ENCODE data around the gene SMOC2.

The SMOC2 gene

DNA sequence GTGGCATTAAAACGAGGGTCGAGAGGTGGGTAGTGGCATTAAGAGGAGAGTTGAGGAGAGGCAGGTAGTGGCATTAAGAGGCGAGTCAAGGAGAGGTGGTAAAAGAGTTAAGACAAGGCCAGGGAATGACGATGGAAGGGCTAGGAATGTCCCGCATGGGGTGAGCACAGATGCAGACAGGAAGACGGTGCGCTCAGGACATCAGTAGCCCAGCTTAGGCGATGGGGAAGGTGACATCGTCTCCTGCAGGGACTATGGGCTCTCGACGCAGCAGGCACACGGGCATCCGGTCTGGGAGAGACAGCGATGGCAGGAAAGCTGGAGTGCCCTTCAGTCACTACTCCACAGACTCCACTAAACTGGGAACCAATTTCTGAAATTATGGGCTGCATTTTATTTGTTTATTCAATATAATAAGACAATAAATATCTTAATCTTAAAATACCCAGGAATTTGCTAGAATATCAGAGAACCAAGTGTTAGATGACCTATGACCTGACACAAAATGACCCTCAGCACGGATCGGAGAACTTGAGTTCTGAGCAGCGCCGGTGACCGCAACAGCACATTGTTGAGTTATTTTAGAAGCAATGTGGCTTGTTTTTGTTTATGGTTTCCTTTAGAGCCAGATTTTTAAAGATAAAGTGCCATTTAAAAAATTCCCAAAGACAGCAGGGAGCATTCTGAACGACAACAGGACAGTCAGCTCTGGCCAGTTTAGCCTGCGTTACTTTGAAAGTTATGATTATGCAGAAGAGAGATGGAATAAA is 177.7 kb downstream of the SMOC2 start:
- in situ Hi-C loops (cut with HindIII; ENCODE audit: low sequenced_read_pairs): no loop called here

DNA sequence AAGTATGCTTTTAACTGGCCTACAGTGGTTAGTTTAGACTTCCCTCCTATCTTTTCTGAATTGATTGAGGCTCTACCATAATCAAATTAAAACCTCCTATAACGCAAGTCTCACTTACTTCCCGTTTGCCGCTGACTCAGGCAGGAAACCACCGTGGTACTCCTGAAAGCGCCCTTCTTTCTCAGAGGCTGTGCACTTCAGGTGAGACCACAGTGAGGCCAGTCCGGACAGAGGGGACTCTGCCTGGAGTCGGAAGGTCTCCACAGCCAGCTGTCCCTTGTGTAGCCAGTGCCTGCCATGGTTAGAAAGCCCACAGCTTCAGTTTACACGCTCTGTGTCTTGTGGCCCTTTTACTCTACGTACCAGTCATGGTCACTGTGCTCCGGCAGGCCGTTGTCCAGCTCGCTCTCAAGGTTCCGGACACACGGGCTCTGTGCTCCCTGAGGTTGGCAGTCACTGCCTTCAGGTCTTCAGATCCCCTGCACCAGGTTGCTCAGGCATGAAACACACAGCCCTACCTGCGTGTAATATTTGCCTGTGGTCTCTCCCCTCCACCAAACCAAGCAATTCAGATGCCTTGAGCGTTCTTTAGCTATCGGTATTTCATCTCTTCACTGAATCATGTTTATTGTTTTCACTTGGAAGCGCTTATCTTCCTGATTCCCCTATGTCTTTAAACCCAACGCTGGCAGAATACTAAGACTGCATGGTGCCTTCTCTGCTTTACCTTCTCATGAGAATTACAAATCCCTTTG is 178.8 kb downstream of the SMOC2 start:
- in situ Hi-C loops (cut with HindIII; ENCODE audit: low sequenced_read_pairs): no loop called here

DNA sequence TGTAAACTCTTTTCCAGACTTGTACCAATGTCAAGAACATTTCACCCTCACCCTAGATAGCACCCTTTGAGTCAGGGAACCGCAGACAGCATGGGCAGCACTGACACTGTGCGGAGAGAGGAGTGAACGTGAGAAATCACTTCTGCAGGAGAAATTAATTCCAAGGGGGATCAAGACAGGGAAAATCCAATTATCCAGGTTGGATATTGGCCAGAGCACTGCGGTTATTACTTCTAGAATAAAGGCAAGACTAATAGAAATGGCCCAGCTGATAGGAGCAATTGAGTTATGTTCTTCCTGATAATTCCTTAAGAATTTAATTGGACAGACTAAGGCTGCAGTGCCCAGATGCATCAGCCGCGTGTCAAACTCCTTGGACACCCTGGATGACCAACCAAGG is 179.6 kb downstream of the SMOC2 start:
- in situ Hi-C loops (cut with HindIII; ENCODE audit: low sequenced_read_pairs): no loop called here

DNA sequence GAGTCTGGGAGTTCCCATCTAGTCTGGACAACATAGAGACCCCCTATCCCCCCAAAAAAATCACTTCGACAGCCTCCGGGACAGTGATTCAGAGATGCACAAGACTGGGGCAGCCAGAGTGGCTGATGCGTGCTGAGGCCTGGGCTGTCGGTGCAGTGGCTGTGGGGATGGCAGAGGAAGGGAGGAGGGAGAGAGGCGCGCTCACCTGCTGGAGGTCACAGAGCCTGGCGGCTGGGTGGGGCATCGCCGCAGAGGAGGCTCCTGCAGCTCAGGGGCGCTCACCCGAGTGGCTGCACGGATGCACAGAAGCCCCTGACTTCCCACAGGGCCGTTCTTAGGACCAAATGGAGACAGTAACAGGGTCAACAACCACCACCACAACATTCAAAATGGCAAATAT is 182.8 kb downstream of the SMOC2 start:
- in situ Hi-C loops (cut with HindIII; ENCODE audit: low sequenced_read_pairs): no loop called here

DNA sequence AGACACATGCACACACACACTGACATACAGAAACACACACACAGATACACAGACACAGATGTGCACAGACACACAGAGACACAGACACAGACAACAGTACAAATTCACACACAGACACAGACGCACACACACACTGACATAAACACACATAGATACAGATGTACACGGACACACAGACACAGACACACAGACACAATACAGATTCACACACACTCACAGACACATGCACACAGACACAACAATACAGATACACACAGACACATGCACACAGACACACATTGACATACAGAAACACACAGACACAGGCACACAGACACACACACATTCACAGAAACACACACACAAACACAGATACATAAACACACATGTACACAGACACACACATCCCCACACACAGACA is 183.6 kb downstream of the SMOC2 start:
- in situ Hi-C loops (cut with HindIII; ENCODE audit: low sequenced_read_pairs): no loop called here

DNA sequence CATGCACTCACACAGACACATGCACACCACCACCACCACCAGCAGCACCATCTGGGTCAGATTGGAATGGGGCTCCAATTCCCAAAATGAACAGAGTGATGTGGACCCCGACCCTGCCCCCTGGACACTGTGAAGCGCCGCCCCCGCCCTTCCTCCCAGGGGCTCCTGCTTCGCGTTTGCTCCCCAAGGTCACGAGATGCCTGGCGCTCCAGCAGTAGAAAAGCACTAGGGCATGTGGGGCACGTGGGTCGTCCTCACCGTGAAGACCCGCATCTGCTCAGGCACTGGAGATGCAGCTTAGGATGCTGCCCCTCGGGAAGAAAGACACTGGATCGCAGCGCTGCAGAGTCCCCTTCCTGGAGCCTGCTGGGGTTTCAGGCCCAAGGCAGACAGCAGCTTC is 184.0 kb downstream of the SMOC2 start:
- in situ Hi-C loops (cut with HindIII; ENCODE audit: low sequenced_read_pairs): no loop called here

DNA sequence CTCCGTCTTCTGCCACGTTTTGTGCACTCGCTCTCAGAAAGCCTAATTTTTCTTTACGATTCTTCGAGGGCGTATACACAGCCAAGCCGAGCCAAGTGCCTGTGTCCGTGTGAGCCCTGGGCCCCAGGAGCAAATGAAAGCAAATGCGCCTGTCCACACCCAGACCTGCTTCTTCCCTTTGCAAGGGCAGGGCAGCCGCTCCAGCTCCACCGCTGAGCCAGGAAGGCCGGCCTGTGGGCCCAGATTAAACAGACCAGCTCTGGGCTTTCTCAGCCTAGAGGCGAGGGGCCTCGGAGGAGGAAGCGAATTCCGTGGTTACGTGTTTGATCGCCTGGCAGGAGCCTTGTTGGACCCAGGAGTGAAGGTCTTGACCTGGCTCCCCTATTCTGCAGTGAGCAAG is 184.6 kb downstream of the SMOC2 start:
- in situ Hi-C loops (cut with HindIII; ENCODE audit: low sequenced_read_pairs): no loop called here

DNA sequence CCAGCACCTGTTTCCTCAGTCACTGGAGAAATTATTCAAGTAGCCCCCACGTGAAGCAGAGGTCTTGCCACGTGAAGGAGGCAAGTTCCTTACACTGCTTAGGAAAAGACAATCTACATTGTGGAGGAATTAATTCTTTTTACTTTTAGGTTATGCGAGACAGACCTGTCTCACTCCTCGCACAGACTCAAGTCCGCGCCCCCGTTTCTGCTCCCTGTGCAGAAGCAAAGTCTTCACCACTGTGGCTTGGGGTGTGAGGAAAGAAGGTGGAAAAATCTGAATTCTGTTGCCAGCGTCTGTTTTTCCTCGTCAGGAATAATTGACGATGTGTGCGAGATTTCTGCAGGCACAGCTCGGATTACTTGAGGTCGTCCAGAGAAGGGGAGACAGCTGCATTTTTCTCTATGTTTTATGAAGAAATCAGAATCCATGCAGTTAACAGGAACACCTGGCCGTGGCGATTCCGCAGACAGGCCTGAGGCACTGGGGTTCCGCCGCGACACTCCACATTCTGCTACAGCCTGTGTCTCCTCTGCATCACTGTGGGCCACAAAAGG is 185.1 kb downstream of the SMOC2 start:
- in situ Hi-C loops (cut with HindIII; ENCODE audit: low sequenced_read_pairs): no loop called here

DNA sequence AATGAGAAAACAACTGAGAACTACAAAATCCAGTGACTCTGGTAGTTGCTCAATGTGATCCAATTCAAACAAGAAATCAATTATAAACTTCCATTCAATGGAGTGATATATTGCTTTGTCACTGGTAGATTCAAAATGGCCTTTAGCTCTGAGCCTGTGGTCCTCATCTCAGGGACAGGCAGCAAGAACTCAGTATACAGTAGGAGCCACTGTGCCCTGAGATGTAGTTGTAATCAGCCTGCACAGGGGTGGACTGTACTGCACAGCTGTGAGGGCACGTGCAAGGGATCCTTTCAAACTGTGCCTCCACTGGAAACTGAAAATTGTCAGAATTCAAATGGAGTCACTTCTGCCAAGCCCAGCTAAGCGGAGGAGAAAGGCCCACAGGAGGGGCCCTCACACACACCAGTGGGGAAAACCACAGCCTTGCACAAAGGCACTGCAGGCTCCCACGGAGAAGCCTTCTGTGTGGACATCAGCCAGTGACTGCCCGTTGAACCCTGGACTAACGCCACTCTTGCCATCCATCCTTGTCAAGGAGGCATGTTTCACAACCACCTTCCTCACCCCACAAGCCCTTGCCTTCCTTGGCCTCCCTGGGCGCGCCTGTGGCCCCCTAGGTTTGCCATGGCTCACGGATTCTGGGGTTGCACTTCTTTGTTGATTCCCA is 186.7 kb downstream of the SMOC2 start:
- in situ Hi-C loops (cut with HindIII; ENCODE audit: low sequenced_read_pairs): no loop called here

DNA sequence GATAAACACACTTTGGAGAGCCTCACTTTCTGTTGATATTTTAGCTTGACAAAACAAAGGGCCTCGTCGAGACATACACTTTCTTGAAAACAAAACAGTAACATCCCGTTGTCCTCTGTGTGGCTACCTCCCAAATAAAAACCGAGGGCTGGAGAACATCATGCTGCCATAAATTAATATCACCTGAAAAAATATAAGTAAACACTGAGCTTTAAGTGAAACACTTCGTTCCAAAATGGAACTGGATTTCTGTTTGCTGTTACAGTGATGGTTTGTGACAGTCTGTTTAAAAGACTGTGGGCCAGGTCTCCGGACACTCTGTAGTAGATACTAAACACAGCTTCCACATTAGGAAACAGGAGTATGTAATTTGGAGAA is 187.2 kb downstream of the SMOC2 start:
- in situ Hi-C loops (cut with HindIII; ENCODE audit: low sequenced_read_pairs): no loop called here

DNA sequence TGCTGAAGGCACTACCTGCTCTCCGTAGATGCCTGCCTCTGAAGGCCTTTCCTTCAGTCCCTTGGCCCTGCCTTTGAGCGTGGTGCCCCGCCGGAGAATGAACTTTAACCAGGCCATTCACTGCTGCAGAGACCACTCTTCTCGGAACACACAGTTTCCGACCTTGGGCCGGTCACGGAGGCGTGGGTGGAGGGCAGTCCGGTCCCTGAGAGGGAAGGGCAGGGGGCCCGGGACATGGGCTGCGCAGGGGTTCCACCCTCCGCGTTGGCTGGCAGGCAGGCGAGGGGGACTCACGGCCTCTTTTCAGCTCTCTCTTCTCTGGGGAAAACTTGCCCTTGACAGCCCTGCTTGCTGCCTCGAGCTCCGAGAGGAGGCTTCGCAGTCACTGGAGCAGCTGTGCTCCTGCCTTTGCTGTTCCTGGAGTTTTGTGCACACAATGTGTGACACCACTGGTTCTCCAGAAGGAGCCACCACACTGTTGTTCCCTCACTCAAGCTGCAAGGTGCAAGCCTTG is 187.8 kb downstream of the SMOC2 start:
- in situ Hi-C loops (cut with HindIII; ENCODE audit: low sequenced_read_pairs): no loop called here

DNA sequence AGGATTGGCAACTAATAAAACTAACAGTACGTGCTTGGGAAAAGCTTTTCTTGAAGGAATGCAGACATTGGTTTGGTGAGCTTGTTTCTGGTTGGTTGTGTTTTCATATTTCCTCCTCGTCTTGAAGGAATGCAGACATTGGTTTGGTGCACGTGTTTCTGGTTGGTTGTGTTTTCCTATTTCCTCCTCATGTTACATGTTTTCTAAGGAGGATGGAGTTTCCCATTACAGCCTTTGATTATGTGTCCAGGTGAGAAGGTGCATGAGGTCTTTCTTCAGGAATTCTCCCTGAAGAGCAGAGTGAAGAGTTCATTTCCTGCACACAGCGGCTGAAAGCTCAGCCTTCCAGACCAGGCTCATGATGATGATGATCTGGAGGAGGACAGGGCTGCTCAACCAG is 190.6 kb downstream of the SMOC2 start:
- in situ Hi-C loops (cut with HindIII; ENCODE audit: low sequenced_read_pairs): loop anchor here (5.0 kb wide), 1 partner anchor 34 kb away; no protein-coding TSS in a partner anchor

DNA sequence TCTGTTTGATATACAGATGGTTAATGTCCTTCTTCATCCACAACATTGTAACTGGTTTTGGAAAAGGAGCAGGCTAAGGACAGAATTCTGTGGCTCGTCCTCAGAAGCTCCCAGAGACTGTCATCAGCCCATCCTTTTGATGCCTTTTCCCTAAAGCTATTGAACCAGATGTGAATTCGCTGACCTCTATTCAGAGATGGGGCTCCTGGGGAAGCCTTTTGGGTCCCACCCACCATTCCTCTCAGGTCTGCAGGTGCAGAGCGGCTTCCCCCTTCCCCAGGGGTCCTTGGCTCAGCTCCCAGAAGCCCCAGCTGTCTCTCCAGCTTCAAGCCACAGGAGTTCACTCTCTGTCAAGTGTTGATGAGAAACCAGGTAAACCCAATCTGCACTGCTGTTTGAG is 191.7 kb downstream of the SMOC2 start:
- in situ Hi-C loops (cut with HindIII; ENCODE audit: low sequenced_read_pairs): loop anchor here (5.0 kb wide), 1 partner anchor 35 kb away; no protein-coding TSS in a partner anchor

DNA sequence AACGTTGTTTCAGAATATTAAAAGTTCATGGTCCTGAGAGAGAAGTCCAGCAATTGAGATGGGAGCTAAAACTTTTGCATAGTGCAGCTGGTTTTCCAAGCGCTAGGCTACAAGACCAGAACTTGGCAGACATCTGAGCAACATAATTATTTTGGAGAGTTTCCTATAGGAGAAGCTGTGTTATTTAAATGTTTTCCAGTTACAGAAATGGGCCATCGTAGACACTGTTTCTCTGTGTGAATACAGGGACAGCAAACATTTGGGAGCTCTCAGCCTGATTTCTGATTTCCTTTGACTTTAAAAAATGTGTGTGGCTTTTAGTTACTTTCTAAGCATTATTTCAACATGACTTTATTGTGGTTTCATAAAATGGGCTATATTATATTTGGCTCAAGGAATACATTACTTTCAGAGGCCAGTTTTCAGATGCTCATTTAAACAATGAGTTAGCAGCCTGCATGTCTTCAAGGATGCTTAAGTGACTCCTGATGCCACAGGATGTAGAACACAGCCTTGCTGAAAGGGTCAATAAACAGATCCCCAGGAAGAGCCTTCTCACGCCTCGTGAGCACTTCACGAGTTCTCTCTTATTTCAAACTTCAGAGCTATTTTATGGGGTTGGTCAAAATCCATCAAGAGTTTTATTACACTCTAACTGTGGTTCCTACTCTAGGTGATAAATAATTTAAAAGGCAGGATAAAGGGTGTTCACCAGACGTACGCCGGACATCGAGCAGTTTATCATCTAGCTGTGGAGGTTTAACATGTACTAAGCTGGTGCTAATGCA is 193.8 kb downstream of the SMOC2 start:
- in situ Hi-C loops (cut with HindIII; ENCODE audit: low sequenced_read_pairs): loop anchor here (5.0 kb wide), 1 partner anchor 37 kb away; no protein-coding TSS in a partner anchor

DNA sequence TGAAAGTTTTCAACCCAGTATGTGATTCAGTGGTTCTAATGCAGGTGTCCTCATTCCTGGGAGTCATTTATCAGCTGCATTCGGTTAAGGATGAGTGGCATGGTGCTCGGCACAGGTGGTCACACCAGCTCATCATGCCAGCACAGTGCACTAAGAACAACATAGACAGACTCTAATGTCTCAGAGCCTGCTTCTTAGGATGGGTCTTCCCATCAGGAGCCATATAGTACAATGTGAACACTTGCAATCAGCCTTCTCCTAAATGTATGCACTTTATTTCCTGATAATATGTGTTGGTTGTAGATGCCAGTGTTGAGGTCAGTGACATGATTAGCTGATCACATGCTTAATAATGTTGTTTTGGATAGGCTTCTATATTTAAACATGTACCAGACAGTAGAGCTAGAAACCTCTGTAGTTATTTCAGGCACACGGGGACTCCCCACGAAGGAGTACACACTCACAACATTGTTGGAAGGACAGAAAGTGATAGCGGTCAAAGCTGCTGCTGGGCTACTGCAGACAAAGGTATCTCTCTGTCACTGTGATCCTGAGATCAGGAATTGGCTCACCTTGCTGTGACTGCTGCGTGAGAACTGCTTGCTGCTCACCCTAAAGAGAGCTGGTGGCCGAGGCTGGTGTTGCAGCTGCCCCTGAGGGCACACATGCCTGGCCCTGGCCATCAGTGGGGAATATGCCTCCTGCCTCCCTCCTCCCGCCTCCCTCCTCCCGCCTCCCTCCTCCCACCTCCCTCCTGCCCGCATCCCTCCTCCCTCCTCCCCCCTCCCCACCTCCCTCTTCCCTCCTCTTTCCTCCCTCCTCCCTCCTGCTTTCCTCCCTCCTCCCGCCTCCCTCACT is 195.4 kb downstream of the SMOC2 start:
- in situ Hi-C loops (cut with HindIII; ENCODE audit: low sequenced_read_pairs): no loop called here

DNA sequence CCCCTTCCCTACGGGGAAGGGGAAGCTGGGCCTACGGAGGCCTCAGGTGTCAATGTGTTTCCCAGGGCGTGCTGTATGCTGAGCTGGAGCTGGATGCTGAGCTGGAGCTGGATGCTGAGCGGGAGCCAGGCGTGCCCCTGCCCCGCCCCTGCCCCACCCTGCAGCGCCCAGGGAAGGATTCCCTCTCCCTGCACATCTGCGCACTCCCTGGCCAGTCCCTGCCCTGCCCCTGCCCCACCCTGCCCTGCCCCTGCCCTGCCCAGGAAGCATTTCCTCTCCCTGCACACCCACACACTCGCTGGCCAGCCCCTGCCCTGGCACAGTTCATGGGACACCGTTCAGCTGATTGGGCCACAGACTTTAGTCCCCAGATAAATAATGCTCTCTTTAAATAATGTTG is 196.8 kb downstream of the SMOC2 start:
- in situ Hi-C loops (cut with HindIII; ENCODE audit: low sequenced_read_pairs): no loop called here

DNA sequence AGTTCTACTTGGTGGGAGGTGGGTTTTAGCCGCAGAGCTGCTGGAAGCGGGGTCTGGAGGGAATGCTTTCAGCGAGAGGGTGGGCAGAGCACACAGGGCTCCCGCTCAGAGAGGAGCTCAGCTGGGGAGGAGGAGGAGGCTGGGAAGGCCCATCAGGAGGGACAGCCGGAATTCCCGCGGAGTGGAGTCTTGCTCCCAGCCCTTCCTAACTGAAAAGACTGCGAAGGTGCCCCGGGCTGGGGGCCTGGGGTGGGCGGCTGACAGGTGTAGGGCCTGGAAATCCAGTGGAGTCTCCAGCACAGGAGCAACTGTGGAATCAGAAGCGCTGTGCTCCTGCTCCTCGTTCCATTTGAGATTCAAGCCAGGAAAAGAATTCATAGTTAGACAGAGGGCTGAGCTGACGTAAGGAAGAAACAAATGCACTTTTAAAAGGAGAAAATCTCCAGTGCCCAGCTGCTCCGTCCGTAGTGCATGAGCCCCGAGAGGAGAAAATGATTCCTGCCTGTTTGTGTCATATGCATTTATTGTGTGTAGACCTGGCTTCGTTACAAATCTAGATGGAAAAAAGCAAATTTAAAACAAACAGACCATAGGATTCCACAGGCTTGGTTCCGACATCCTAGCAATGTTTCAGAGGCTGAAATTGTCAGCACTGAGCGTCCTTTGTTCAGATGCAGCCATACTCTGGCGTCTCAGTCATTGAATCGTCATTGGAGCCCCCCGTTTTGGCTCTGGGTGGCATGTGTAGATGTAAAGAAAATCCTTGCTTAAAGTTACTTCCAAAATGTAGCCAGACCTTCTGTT is 197.7 kb downstream of the SMOC2 start:
- in situ Hi-C loops (cut with HindIII; ENCODE audit: low sequenced_read_pairs): no loop called here

DNA sequence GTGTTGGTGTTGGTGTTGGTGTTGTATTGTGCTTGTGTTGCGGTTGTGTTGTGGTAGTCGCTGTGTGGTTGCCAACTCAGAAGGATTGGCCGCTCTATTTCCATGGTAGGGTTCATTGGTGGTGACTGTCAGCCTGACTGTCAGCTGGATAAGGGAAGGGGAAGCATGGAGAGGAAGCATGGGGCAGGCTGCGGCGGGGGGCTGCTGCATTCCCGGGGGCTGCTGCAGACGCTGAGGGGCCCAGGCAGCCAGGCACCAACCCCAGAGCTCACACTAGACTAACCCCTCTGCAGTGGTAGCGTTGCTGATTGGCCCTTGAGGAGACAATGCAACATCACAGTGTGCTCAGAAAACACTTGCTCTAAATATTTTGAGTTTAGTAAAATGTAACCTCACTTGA is 199.2 kb downstream of the SMOC2 start:
- in situ Hi-C loops (cut with HindIII; ENCODE audit: low sequenced_read_pairs): no loop called here

DNA sequence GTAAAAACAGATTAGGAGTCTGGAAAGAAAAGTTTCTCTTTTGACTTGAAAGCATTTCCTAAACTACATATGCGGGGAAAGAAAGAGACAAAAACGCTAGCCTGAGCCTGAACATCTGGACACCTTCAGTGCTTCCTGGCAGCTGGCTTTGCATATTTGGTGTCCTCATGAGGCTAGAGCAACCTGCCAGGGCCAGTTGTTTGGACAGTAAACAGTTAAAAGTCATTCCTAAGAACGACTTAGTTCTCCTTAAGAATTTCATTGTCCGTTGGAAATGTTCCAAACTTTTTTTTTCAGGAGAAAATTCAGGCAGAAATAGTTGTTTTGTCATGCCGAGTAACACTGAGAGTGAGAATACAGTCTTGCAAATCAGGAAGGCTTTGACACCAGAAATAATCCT is 199.8 kb downstream of the SMOC2 start:
- in situ Hi-C loops (cut with HindIII; ENCODE audit: low sequenced_read_pairs): no loop called here
